A375 (cell line): ENCODE results near the gene TPP2. TPM values are rescaled to one million over a fixed set of nuclear protein-coding genes. Genes with fewer than 3 reads are reported as not detected.

Experiments used
- total RNA-seq: library from RNA; depleted of rRNA; stranded (reverse); fragments of >200 nt; shearing (Covaris generic); gene quantifications from 2 replicates; pipeline ENCODE4 v1.2.3, GENCODE V29; 2014; rRNA removed

The TPP2 gene
- 35.6 and 49.1 TPM in 2 replicates for total RNA-seq

GRCh38 chr13:102596147-102597028 is at the start of gene TPP2:
TPP2 (plus strand) TSS chr13:102596986; CDS start chr13:102597039, 53 bp downstream.

GRCh38 chr13:102694937-102695336 is 98.2 kb downstream of the TPP2 start, which contains the start of gene METTL21C:
METTL21C (minus strand) TSS chr13:102695044; CDS start chr13:102694498, 546 bp downstream.

Other genes starting within 250 kb of the TPP2 start
- 0.04 and 0.40 TPM in 2 replicates for gene FGF14, start 194.9 kb upstream of the TPP2 start, total RNA-seq
- gene METTL21C, start 98.1 kb downstream of the TPP2 start, total RNA-seq, result not detected in 2 replicates
- 24.6 and 33.5 TPM in 2 replicates for gene TEX30, start 176.8 kb downstream of the TPP2 start, total RNA-seq
- gene POGLUT2, start 202.0 kb downstream of the TPP2 start, total RNA-seq, result 20.0 and 21.8 TPM in 2 replicates
- gene BIVM, start 202.1 kb downstream of the TPP2 start, total RNA-seq, result 19.9 and 24.4 TPM in 2 replicates
- 34.6 and 59.8 TPM in 2 replicates for gene ERCC5, start 249.0 kb downstream of the TPP2 start, total RNA-seq